ENCODE results near the gene TGFBR1. TPM values are rescaled to one million over a fixed set of nuclear protein-coding genes. Genes with fewer than 3 reads are reported as not detected.

Gene TGFBR1
- total RNA-seq, 1 experiment from 2014 or later = 17.9 TPM

DNA sequence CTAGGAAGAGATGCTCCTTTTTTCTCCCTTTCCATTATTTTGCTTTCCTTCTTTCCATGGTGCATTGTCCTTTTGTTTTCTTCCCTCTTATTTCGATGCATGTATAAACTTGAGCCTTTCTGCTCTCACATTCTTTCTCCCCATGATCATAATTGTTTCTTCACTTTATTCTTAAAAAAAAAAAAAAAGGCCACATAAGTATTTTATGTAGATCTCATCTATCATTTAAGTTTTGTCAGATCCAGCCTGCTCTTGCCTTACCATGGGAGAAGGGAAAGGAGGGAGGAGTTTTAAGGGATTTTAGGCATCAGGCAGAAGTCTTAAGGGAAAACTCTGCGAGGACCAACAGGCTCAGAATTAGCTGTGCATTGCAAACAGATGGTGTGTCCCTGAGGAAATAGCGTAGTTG is 11.1 kb downstream of the TGFBR1 start:
- Histone ChIP-seq H3K27ac (ENCODE audit: low read length) (no peak overlapping the region), H3K9me2 (replicated peaks; ENCODE audit: insufficient read depth, low read length) (no peaks in the 10 kb centered on the region), H3K27me3 (ENCODE audit: low read length) (no peaks in the 10 kb centered on the region), H3K4me3 (ENCODE audit: low read length) (no peak overlapping the region), H3K79me2 (ENCODE audit: low read length) (no peaks in the 10 kb centered on the region), H2AFZ (ENCODE audit: low read length) (no peak overlapping the region), H3K4me2 (ENCODE audit: low read depth, low read length, poor library complexity, severe bottlenecking) (no peak overlapping the region), H3K4me1 (ENCODE audit: low read length) (peaks cover 21% of the 10 kb centered on the region), H3K36me3 (ENCODE audit: insufficient read depth, low read length) (no peaks in the 10 kb centered on the region), H4K20me1 (ENCODE audit: insufficient read depth, low read depth, low read length) (peaks cover 20% of the 10 kb centered on the region; the same call in 1 of the 2 replicates), H3K9ac (ENCODE audit: low read length) (no peak overlapping the region), H3K9me3 (ENCODE audit: low read length) (no peaks in the 10 kb centered on the region)
- DNase-seq = no peak

DNA sequence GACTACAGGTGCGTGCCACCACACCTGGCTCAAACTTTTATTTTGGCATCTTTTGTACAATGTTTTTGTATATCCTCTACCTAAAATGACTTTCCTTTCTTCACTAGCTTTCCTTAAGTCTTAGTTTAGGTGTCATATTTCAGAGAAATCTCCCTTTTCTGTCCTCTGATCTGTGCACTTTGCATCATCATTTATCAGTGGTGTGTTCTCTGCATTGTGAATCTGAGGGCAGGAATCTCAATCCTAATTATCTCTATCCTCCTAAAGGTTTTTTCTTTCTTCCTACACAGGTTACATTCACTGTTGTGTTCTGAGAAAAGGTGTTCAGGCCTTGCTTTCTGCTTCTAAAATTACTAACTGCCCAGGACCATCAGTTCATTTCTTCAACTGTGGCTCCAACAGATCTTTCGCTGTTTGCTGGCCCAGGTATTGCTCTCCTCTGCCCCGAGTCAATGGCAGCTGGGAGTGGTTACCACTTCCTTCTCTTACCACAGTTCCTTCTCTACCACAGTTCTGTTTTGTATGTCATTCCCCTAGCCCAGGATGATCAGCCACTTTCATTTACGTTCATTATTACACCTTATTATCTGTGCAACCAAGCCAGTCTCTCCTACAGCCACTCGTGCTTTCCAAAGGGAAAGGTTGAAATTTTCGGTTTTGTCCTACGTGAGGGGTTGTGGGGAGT is 14.0 kb downstream of the TGFBR1 start:
- Histone ChIP-seq H3K27ac (ENCODE audit: low read length) (no peak overlapping the region), H3K27me3 (ENCODE audit: low read length) (no peaks in the 10 kb centered on the region), H3K9me2 (replicated peaks; ENCODE audit: insufficient read depth, low read length) (no peaks in the 10 kb centered on the region), H3K4me3 (ENCODE audit: low read length) (no peak overlapping the region), H2AFZ (ENCODE audit: low read length) (no peak overlapping the region), H3K4me1 (ENCODE audit: low read length) (peaks cover 21% of the 10 kb centered on the region), H3K9me3 (ENCODE audit: low read length) (no peaks in the 10 kb centered on the region), H3K4me2 (ENCODE audit: low read depth, low read length, poor library complexity, severe bottlenecking) (no peak overlapping the region), H3K79me2 (ENCODE audit: low read length) (no peaks in the 10 kb centered on the region), H3K36me3 (ENCODE audit: insufficient read depth, low read length) (no peaks in the 10 kb centered on the region), H4K20me1 (ENCODE audit: insufficient read depth, low read depth, low read length) (peaks cover 31% of the 10 kb centered on the region), H3K9ac (ENCODE audit: low read length) (no peak overlapping the region)
- no peak for DNase-seq

DNA sequence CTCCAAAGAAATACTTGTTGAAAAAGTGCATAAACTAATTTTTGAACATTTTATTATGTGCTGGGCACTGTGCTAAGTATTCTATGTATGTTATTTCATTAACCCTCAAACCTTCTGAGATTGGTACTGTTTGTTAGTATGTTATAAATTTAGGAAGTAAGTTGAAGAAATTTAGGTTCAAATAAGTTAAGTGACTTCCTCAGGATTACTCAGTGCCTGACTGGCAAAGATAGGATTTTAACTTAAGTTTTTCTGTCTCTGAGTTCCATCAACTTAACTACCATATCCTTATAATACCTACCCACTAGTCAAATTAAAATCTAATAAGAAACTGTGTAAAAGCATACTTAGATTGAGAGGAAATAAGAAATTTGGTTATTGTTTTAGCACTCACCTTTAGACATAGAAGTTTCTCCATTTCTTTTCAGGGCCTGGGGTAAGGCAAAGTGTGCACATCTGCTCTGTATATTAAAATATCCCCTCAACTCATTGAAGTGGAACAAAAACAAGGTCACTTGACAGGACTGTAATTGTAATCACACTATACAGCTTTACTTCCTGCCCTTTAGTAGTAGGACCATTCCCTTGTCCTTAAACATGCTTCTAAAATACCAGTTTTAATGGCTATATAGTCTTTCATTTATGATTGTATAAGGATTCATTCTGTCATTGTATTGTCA is 15.2 kb downstream of the TGFBR1 start:
- no peak overlapping the region for H3K4me3 ChIP-seq (ENCODE audit: low read length)
- H2AFZ ChIP-seq (ENCODE audit: low read length) = no peak overlapping the region
- no peaks in the 10 kb centered on the region for H3K9me2 ChIP-seq (replicated peaks; ENCODE audit: insufficient read depth, low read length)
- no peak overlapping the region for H3K27ac ChIP-seq (ENCODE audit: low read length)
- H3K4me1 ChIP-seq (ENCODE audit: low read length) = peaks cover 21% of the 10 kb centered on the region
- no peaks in the 10 kb centered on the region for H3K27me3 ChIP-seq (ENCODE audit: low read length)
- no peak overlapping the region for H3K9ac ChIP-seq (ENCODE audit: low read length)
- no peaks in the 10 kb centered on the region for H3K9me3 ChIP-seq (ENCODE audit: low read length)
- H3K79me2 ChIP-seq (ENCODE audit: low read length) = no peaks in the 10 kb centered on the region
- no peak overlapping the region for H3K4me2 ChIP-seq (ENCODE audit: low read depth, low read length, poor library complexity, severe bottlenecking)
- H3K36me3 ChIP-seq (ENCODE audit: insufficient read depth, low read length) = no peaks in the 10 kb centered on the region
- no peak for DNase-seq
- H4K20me1 ChIP-seq (ENCODE audit: insufficient read depth, low read depth, low read length) = peaks cover 26% of the 10 kb centered on the region

DNA sequence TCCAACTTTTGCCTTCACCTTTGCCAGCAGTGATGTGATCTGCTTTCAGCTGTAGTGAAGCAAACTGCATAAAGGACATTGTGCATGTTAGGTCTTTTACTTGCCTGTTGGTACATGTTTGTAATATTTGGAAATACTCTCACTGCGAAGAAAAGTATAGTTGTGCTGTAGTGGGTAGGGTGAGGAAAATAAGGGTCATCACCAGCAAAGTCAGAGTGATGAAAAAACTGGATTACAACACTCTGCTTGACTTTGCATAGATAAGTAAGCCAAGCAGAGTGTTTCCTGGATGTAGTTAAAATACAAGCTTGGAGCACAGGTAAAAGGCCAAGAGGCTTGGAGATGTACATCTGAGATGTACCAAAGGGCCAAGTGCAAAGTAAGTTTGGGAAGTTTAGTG is 16.7 kb downstream of the TGFBR1 start:
- no peaks in the 10 kb centered on the region for H3K36me3 ChIP-seq (ENCODE audit: insufficient read depth, low read length)
- no peaks in the 10 kb centered on the region for H3K79me2 ChIP-seq (ENCODE audit: low read length)

DNA sequence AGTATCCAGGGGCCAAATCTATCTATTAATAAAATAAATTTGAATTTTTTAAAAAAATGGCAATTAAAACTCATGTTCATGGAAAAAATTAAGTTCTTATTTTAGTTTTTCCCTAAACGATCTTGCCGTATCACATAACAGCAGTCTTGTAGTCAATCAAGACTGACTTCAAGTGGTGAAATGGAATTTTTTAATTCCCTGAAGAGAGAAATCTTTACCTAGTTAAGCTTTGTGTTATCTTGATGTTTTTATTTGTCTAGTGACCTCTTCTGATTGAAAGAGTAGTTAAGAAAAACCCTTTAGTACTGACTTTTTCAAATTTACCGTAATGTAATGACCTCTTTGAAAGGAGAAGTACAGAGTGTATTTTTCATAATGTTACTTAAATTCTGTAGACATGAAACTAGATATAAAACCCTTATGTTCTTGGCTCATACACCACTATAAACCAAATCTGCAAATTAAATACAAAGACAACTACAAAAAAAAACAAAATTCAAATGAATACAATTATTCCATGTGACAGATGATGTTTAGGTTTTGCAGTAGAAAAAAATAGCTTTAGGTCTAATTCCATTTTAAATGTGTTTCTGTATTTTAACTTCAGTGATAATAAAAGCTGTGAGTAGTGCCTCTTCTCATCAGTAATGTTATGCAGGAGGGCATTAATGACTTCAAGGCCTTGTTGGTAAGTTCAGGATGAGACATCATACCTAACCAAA is 19.8 kb downstream of the TGFBR1 start:
- H4K20me1 ChIP-seq (ENCODE audit: insufficient read depth, low read depth, low read length) = peaks cover 19% of the 10 kb centered on the region
- H3K79me2 ChIP-seq (ENCODE audit: low read length) = 0 out of 2 replicates have a peak, but pooled peaks cover 3% of the 10 kb centered on the region
- no peak overlapping the region for H3K27ac ChIP-seq (ENCODE audit: low read length)
- DNase-seq = no peak
- no peak overlapping the region for H3K9ac ChIP-seq (ENCODE audit: low read length)
- no peaks in the 10 kb centered on the region for H3K27me3 ChIP-seq (ENCODE audit: low read length)
- H3K4me1 ChIP-seq (ENCODE audit: low read length) = peaks cover 10% of the 10 kb centered on the region
- H3K9me2 ChIP-seq (replicated peaks; ENCODE audit: insufficient read depth, low read length) = no peaks in the 10 kb centered on the region
- no peaks in the 10 kb centered on the region for H3K9me3 ChIP-seq (ENCODE audit: low read length)
- H3K4me2 ChIP-seq (ENCODE audit: low read depth, low read length, poor library complexity, severe bottlenecking) = no peak overlapping the region
- no peaks in the 10 kb centered on the region for H3K36me3 ChIP-seq (ENCODE audit: insufficient read depth, low read length)
- no peak overlapping the region for H2AFZ ChIP-seq (ENCODE audit: low read length)
- H3K4me3 ChIP-seq (ENCODE audit: low read length) = no peak overlapping the region

More for the DNA sequence above, 16.7 kb downstream of the TGFBR1 start:
- H4K20me1 ChIP-seq (ENCODE audit: insufficient read depth, low read depth, low read length) = peaks cover 19% of the 10 kb centered on the region
- DNase-seq = no peak
- no peaks in the 10 kb centered on the region for H3K9me3 ChIP-seq (ENCODE audit: low read length)
- no peak overlapping the region for H3K4me2 ChIP-seq (ENCODE audit: low read depth, low read length, poor library complexity, severe bottlenecking)
- no peak overlapping the region for H2AFZ ChIP-seq (ENCODE audit: low read length)
- H3K27ac ChIP-seq (ENCODE audit: low read length) = no peak overlapping the region
- no peak overlapping the region for H3K4me3 ChIP-seq (ENCODE audit: low read length)
- H3K9me2 ChIP-seq (replicated peaks; ENCODE audit: insufficient read depth, low read length) = no peaks in the 10 kb centered on the region
- H3K4me1 ChIP-seq (ENCODE audit: low read length) = peaks cover 21% of the 10 kb centered on the region
- H3K9ac ChIP-seq (ENCODE audit: low read length) = no peak overlapping the region
- H3K27me3 ChIP-seq (ENCODE audit: low read length) = no peaks in the 10 kb centered on the region

DNA sequence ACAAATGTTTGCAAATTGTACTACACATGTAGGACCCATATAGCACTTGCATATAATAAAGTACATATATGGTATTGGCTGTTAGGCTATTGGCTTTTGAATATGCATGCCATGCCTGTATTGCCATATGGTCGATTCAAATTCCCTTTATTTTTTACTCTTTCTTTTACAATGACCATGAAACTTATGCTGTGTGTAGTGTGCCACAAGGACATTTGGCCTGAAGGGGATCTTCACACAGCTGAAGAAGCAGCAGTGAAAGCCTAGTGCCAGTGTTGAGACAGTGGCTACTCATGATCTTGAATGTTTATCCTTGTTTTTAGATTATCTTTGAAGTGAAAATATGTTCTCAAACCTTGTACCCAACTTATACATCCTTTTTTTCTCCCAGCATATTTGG is 20.5 kb downstream of the TGFBR1 start:
- Histone ChIP-seq H3K4me2 (ENCODE audit: low read depth, low read length, poor library complexity, severe bottlenecking) (no peak overlapping the region), H3K79me2 (ENCODE audit: low read length) (0 out of 2 replicates have a peak, but pooled peaks cover 3% of the 10 kb centered on the region), H3K4me3 (ENCODE audit: low read length) (no peak overlapping the region), H3K27me3 (ENCODE audit: low read length) (no peaks in the 10 kb centered on the region), H3K9me2 (replicated peaks; ENCODE audit: insufficient read depth, low read length) (no peaks in the 10 kb centered on the region), H3K9me3 (ENCODE audit: low read length) (no peaks in the 10 kb centered on the region), H3K4me1 (ENCODE audit: low read length) (peaks cover 8% of the 10 kb centered on the region), H2AFZ (ENCODE audit: low read length) (no peak overlapping the region), H3K36me3 (ENCODE audit: insufficient read depth, low read length) (no peaks in the 10 kb centered on the region), H3K27ac (ENCODE audit: low read length) (no peak overlapping the region), H3K9ac (ENCODE audit: low read length) (no peak overlapping the region), H4K20me1 (ENCODE audit: insufficient read depth, low read depth, low read length) (peaks cover 19% of the 10 kb centered on the region)
- DNase-seq = no peak

DNA sequence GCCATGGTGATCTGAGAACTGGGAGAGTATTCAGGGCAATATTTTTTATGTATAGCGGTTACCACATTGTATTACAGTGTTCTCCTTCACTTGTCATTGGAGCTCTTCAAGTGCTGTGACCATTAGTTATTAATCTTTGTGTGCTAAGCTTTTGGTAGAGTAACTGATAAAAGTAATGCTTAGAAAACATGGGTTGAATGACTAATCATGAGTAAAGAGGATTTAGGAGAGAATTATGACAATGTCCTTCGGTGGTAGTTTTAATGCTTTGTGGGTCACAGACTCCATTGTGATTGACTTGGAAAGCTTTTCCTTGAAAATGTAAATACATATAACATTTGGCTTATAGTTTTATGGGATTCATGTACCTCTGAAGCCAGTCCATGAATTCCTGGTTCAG is 21.4 kb downstream of the TGFBR1 start:
- H3K4me1 ChIP-seq (ENCODE audit: low read length) = peaks cover 6% of the 10 kb centered on the region
- no peak for DNase-seq
- H3K9me3 ChIP-seq (ENCODE audit: low read length) = no peaks in the 10 kb centered on the region
- no peak overlapping the region for H3K4me3 ChIP-seq (ENCODE audit: low read length)
- H4K20me1 ChIP-seq (ENCODE audit: insufficient read depth, low read depth, low read length) = peaks cover 11% of the 10 kb centered on the region
- no peak overlapping the region for H3K4me2 ChIP-seq (ENCODE audit: low read depth, low read length, poor library complexity, severe bottlenecking)
- H3K27ac ChIP-seq (ENCODE audit: low read length) = no peak overlapping the region
- H2AFZ ChIP-seq (ENCODE audit: low read length) = no peak overlapping the region
- no peaks in the 10 kb centered on the region for H3K9me2 ChIP-seq (replicated peaks; ENCODE audit: insufficient read depth, low read length)
- H3K79me2 ChIP-seq (ENCODE audit: low read length) = 0 out of 2 replicates have a peak, but pooled peaks cover 3% of the 10 kb centered on the region
- no peaks in the 10 kb centered on the region for H3K36me3 ChIP-seq (ENCODE audit: insufficient read depth, low read length)
- no peaks in the 10 kb centered on the region for H3K27me3 ChIP-seq (ENCODE audit: low read length)
- no peak overlapping the region for H3K9ac ChIP-seq (ENCODE audit: low read length)
